RWPE1 (cell line): ENCODE measurements around the gene PFKFB1.

Experiments
- CTCF ChIA-PET: fragments of 350-600 bp; sonication (Branson Sonifier 250); formaldehyde crosslinking; extraction: SDS; loops from one replicate; lab custom pipeline; 2021; lab: Yijun Ruan, JAX
- POLR2A ChIA-PET: fragments of 400-600 bp; formaldehyde crosslinking; extraction: SDS; loops from one replicate; lab custom pipeline; 2020; ENCODE audit warnings: antibody characterized with exemption; ENCODE audit not compliant: low non-redundant PET; lab: Yijun Ruan, JAX
- DNase-seq: peaks from one replicate; pipeline ENCODE4 v3.0.0; 2012; ENCODE audit warnings: low spot score
- H3K27ac ChIP-seq: fragments of 450-650 bp; 2 replicates; pipeline ENCODE4 v1.5.1; 2017
- TF ChIP-seq, protein P1 (sequence below): fragments of 450-650 bp; conservative IDR thresholded peaks from 2 replicates; pipeline ENCODE4 v1.5.1; 2017; ENCODE audit warnings: low read depth, mild to moderate bottlenecking

PFKFB1 gene

DNA sequence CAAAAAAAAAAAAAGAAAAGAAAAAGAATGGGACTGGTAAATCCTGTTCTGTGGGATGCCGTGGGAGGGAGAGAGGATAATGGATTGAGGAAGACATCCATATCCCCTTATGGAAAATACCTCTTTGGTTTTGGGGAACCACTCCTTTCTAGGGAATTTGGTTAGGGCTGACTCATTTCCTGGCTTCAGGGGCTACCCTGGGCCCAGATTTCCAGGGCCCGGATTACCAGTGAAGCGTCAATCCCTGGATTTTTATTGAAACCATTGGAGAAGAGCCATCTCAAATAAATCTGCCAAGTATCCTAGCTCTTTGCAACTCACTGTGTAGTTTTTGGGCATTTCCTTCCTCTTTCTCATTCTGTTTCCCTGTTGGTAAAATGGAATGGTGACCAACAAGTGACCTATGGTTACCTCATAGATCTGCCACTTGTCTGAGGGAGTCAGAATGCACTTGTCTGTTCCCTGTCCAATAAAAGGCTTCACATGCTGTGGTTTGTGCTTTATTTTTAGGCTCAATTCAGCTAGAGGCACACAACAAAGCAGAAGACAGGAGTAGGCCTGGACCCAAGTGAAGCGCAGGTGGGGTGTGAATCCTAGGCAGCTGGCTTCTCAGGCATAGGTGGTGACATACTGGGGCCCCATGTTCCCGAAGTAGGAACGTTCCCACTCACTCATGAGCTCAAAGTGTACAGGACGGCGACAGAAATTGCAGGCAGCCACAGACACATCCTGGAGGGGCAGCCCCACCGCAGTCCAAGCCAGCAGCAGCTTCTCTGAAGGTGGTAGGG lies 14.8 kb upstream of the PFKFB1 start:
- DNase-seq = peak; percentile 72
- TF ChIP-seq, protein P1, sequence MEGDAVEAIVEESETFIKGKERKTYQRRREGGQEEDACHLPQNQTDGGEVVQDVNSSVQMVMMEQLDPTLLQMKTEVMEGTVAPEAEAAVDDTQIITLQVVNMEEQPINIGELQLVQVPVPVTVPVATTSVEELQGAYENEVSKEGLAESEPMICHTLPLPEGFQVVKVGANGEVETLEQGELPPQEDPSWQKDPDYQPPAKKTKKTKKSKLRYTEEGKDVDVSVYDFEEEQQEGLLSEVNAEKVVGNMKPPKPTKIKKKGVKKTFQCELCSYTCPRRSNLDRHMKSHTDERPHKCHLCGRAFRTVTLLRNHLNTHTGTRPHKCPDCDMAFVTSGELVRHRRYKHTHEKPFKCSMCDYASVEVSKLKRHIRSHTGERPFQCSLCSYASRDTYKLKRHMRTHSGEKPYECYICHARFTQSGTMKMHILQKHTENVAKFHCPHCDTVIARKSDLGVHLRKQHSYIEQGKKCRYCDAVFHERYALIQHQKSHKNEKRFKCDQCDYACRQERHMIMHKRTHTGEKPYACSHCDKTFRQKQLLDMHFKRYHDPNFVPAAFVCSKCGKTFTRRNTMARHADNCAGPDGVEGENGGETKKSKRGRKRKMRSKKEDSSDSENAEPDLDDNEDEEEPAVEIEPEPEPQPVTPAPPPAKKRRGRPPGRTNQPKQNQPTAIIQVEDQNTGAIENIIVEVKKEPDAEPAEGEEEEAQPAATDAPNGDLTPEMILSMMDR = no peak
- H3K27ac ChIP-seq = peak overlapping the region; percentile 84
- ChIA-PET POLR2A (interaction anchor here (1.0 to 1.5 kb wide), 2 partner anchors 9 to 15 kb away, joined by 3 to 10 read pairs; partner anchors contain the start of gene APEX2), CTCF (no interaction called here)

DNA sequence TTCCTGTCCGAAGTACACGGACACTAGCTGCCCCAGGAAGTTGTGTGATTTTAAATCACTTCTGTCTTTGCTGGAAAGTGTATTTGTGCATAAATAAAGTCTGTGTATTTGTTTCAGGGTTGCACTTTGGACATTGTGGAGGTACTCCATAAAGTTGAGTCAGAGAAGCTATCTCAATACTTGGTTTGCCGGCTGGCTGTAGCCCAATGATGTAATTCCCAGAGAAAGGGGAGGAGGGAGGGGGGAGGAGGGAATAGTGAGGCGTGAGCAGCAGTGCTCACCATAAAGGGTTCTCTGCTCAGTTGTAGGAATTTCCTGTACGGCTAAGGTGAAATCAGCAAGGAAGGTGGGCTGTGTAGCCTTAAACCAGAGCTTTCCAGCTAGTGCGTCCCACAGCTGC lies 13.7 kb upstream of the PFKFB1 start:
- ChIA-PET POLR2A (interaction anchor here (0.6 to 1.5 kb wide), 2 partner anchors 8 to 11 kb away, joined by 4 to 10 read pairs; partner anchors contain the start of gene APEX2), CTCF (no interaction called here)
- peak overlapping the region; percentile 84 for H3K27ac ChIP-seq
- peak; percentile 59 for DNase-seq
- TF ChIP-seq, protein P1 = no peak

DNA sequence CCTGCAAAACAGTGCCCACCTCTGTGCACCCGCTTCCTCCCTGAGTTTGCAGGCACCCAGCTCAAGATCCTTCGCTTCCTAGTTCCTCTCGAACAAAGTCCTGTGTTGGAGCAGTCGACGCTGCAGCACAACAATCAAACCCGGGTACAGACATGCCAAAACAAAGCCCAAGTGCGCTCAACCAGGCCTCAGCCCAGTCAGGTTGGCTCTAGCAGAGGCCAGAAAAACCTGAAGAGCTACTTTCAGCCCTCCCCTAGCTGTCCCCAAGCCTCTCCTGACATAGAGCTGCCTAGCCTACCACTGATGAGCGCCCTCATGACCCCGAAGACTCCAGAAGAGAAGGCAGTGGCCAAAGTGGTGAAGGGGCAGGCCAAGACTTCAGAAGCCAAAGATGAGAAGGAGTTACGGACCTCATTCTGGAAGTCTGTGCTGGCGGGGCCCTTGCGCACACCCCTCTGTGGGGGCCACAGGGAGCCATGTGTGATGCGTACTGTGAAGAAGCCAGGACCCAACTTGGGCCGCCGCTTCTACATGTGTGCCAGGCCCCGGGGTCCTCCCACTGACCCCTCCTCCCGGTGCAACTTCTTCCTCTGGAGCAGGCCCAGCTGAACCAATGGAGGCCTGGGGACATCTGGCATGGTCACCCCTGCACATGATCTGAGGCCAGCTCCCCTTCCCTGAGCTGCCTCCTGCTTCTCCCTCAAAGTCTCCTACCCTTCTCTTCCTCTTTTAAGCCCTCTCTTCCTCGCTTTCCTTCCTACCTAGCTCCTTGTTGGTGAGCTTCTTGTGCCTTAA lies 13.0 kb upstream of the PFKFB1 start:
- H3K27ac ChIP-seq = peak overlapping the region; percentile 84
- TF ChIP-seq, protein P1 = no peak
- CTCF ChIA-PET = no interaction called here
- no peak for DNase-seq
- POLR2A ChIA-PET = interaction anchor here (0.6 kb wide), 1 partner anchor 10 kb away, joined by 4 read pairs; no protein-coding TSS in a partner anchor

DNA sequence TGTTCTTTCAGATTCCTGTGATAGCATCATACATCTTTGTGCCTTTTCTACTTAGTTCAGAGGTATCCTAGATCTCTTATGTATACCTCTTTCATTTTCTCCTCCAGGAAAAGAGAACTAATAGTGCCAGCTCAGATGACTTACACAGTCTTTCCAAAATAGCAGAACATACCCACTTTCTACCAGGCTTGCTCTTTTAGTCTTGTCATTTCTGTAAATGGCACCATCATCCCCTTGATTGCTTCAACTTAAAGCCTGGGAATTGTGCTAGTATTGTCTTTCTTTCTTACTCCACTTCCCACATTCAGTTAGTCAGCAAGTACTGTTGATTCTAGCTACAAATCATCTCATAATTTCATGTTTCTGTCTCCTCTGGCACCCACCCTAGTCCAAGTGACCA lies 11.3 kb upstream of the PFKFB1 start:
- POLR2A ChIA-PET = no interaction called here

DNA sequence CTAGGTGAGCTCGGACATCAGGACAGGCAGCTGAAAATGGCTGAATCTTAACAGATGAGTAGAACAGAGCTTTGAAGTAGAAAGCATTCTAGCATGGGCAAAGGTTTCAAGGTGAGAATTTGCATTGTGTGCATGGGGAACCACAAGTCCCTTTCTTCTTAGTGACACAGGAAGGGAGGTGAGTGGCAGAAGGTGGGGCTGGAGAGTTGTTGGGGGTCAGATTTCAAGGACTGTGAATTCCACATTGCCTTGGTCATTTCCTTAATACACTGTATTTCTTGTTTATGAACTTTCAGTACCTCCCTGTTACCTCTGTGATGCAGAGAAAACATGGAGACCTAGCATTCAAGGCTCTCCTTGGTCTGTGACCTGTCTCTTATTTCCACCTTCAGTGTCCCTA lies 10.2 kb upstream of the PFKFB1 start:
- POLR2A ChIA-PET = no interaction called here
- H3K27ac ChIP-seq = no peak overlapping the region
- TF ChIP-seq, protein P1 = no peak
- CTCF ChIA-PET = interaction anchor here (0.7 kb wide), 1 partner anchor 25 kb away, joined by 3 read pairs; no protein-coding TSS in a partner anchor
- DNase-seq = no peak

More for the DNA sequence above, 11.3 kb upstream of the PFKFB1 start:
- DNase-seq = no peak
- H3K27ac ChIP-seq = no peak overlapping the region
- CTCF ChIA-PET = no interaction called here
- TF ChIP-seq, protein P1 = no peak
